Keratinocyte (primary cell): Measurements from ENCODE around the gene MX1.

ENCODE experiments used
- EZH2 ChIP-seq: IDR thresholded peaks from one replicate; pipeline ENCODE4 v1.6.1; 2012; ENCODE audit warnings: inconsistent platforms, mild to moderate bottlenecking, low read length, moderate library complexity
- TF ChIP-seq, protein P1 (sequence below), 3 experiments: IDR thresholded peaks in 1 of 3; conservative IDR thresholded peaks in 1 of 3; optimal IDR thresholded peaks in 1 of 3; 2 replicates in 2 of 3; 3 replicates in 1 of 3; pipeline versions ENCODE3 to v1.5.1; 2011; ENCODE audit warnings: low read length in 3 of 3, mild to moderate bottlenecking in 3 of 3, moderate library complexity in 2 of 3, control low read depth in 1 of 3, inconsistent platforms in 1 of 3; ENCODE audit not compliant: insufficient read depth in 2 of 3; ENCODE audit errors: extremely low read depth in 1 of 3

DNA sequence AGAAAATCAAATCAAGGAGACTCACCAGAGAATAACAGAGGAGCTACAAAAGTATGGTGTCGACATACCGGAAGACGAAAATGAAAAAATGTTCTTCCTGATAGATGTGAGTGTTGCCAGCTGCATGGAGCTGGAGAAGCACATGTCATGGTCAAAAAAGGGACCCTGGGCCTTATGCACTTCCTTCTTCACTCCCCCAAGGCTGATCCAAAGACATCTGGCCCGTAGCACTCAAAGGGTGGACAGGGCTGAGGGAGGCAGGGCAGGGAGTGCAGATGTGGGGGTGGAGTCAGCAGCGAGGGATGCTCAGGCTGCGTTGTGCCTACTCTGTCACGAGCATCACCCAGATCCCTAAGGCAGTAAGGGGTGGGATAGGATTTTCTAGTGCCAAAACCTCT lies 19.4 kb downstream of the MX1 start:
- TF ChIP-seq, protein P1, sequence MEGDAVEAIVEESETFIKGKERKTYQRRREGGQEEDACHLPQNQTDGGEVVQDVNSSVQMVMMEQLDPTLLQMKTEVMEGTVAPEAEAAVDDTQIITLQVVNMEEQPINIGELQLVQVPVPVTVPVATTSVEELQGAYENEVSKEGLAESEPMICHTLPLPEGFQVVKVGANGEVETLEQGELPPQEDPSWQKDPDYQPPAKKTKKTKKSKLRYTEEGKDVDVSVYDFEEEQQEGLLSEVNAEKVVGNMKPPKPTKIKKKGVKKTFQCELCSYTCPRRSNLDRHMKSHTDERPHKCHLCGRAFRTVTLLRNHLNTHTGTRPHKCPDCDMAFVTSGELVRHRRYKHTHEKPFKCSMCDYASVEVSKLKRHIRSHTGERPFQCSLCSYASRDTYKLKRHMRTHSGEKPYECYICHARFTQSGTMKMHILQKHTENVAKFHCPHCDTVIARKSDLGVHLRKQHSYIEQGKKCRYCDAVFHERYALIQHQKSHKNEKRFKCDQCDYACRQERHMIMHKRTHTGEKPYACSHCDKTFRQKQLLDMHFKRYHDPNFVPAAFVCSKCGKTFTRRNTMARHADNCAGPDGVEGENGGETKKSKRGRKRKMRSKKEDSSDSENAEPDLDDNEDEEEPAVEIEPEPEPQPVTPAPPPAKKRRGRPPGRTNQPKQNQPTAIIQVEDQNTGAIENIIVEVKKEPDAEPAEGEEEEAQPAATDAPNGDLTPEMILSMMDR (optimal IDR thresholded peaks at IDR 0.05 in 1 of 3, IDR thresholded peaks at IDR 0.05 in 1 of 3, conservative IDR thresholded peaks at IDR 0.05 in 1 of 3; ENCODE audit: extremely low read depth in 1 of 3, insufficient read depth in 2 of 3, low read length in 3 of 3): no peak
- no peak for TF ChIP-seq EZH2
